ENCODE measurements around the gene SMARCC2. TPM values are rescaled to one million over a fixed set of nuclear protein-coding genes. Genes with fewer than 3 reads are reported as not detected.

Gene SMARCC2
- total and polyA plus RNA-seq, 9 donors = 57.9 to 172 (median 117) TPM

DNA sequence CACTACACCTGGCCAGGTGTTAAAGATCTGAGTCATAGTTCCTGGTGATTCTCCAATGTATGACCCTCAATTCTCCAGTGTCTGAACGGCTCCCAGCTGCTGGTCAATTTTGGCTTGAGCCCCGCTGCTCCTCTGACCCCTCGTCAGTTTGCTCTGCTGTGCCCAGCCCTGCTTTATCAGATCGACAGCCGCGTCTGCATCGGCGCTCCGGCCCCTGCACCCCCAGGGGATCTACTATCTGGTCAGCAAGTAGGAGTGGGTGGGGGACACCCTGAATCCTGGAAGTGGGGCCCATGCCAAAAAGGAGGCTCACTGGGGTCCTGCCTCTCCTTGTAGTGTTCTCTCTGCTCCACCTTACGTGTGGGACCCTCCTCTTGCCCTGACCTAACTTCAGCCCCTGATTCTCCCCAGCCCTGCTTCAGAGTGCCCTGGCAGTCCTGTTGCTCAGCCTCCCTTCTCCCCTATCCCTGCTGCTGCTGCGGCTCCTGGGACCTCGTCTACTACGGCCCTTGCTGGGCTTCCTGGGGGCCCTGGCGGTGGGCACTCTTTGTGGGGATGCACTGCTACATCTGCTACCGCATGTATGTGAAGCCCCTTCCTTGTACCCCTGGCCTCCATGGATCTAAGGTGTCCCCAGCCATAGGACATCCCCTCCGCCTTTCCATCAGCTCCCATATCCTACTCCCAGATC, 45.6 kb upstream of the SMARCC2 start:
- intact Hi-C loops (cut with DNase I) = loop anchor here in 1 of 4 donors (5.0 kb wide), 1 partner anchor 43 kb away; no protein-coding TSS in a partner anchor
- Histone ChIP-seq H3K27me3 (no peaks in the 10 kb centered on the region), H3K9me3 (no peaks in the 10 kb centered on the region), H3K4me3 (no peak overlapping the region), H3K27ac (no peak overlapping the region), H3K36me3 (no peaks in the 10 kb centered on the region), H3K4me1 (ENCODE audit: insufficient read depth) (no peaks in the 10 kb centered on the region)
- TF ChIP-seq POLR2A (IDR thresholded peaks at IDR 0.05) = no peak
- TF ChIP-seq, protein P1, sequence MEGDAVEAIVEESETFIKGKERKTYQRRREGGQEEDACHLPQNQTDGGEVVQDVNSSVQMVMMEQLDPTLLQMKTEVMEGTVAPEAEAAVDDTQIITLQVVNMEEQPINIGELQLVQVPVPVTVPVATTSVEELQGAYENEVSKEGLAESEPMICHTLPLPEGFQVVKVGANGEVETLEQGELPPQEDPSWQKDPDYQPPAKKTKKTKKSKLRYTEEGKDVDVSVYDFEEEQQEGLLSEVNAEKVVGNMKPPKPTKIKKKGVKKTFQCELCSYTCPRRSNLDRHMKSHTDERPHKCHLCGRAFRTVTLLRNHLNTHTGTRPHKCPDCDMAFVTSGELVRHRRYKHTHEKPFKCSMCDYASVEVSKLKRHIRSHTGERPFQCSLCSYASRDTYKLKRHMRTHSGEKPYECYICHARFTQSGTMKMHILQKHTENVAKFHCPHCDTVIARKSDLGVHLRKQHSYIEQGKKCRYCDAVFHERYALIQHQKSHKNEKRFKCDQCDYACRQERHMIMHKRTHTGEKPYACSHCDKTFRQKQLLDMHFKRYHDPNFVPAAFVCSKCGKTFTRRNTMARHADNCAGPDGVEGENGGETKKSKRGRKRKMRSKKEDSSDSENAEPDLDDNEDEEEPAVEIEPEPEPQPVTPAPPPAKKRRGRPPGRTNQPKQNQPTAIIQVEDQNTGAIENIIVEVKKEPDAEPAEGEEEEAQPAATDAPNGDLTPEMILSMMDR (IDR thresholded peaks at IDR 0.05) = no peak
- TF ChIP-seq EP300 (IDR thresholded peaks at IDR 0.05) = no peak
- WGBS, 3 donors = 46 to 59% (median 56%) methylated on average over 16 of the region's 16 CpGs
- DNase-seq = no peak

DNA sequence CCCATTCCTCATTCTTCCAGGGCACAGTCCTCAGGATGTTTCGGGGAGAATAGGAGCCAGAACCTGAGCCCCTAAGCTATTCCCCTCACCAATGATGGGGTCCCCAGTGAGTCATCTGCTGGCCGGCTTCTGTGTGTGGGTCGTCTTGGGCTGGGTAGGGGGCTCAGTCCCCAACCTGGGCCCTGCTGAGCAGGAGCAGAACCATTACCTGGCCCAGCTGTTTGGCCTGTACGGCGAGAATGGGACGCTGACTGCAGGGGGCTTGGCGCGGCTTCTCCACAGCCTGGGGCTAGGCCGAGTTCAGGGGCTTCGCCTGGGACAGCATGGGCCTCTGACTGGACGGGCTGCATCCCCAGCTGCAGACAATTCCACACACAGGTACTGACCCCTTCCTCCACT, 41.9 kb upstream of the SMARCC2 start:
- TF ChIP-seq POLR2A (IDR thresholded peaks at IDR 0.05) (no peak), EP300 (IDR thresholded peaks at IDR 0.05) (no peak)
- TF ChIP-seq, protein P1 (IDR thresholded peaks at IDR 0.05) = no peak

GRCh38 chr12:56230432-56231183, 41.3 kb upstream of the SMARCC2 start:
- Histone ChIP-seq H3K9me3 (no peaks in the 10 kb centered on the region), H3K36me3 (no peaks in the 10 kb centered on the region), H3K4me1 (ENCODE audit: insufficient read depth) (no peaks in the 10 kb centered on the region), H3K27ac (no peak overlapping the region), H3K27me3 (no peaks in the 10 kb centered on the region), H3K4me3 (no peak overlapping the region)
- intact Hi-C loops (cut with DNase I) = loop anchor here in 1 of 4 donors (5.0 kb wide), 1 partner anchor 38 kb away; no protein-coding TSS in a partner anchor
- TF ChIP-seq EP300 (IDR thresholded peaks at IDR 0.05) (no peak), POLR2A (IDR thresholded peaks at IDR 0.05) (no peak)
- TF ChIP-seq, protein P1 (IDR thresholded peaks at IDR 0.05) = no peak
- WGBS, 3 donors = 61 to 66% (median 65%) methylated on average over 8 of the region's 8 CpGs
- no peak for DNase-seq

More for the DNA sequence above, 41.9 kb upstream of the SMARCC2 start:
- Histone ChIP-seq H3K36me3 (no peaks in the 10 kb centered on the region), H3K27me3 (no peaks in the 10 kb centered on the region), H3K9me3 (no peaks in the 10 kb centered on the region), H3K4me3 (no peak overlapping the region), H3K4me1 (ENCODE audit: insufficient read depth) (no peaks in the 10 kb centered on the region), H3K27ac (no peak overlapping the region)
- 85 to 91% (median 85%) methylated on average over 11 of the region's 11 CpGs for WGBS, 3 donors
- no peak for DNase-seq
- intact Hi-C loops (cut with DNase I) = loop anchor here in 1 of 4 donors (5.0 kb wide), 1 partner anchor 39 kb away; no protein-coding TSS in a partner anchor

- Histone ChIP-seq H3K27me3 (no peaks in the 10 kb centered on the region), H3K4me1 (ENCODE audit: insufficient read depth) (no peaks in the 10 kb centered on the region), H3K36me3 (no peaks in the 10 kb centered on the region), H3K9me3 (no peaks in the 10 kb centered on the region), H3K27ac (no peak within 1 kb of the TSS), H3K4me3 (no peak within 1 kb of the TSS)
- intact Hi-C loops (cut with DNase I) = loop anchor here in 3 of 4 donors (5.0 to 10.0 kb wide), 2 partner anchors 38 to 105 kb away; partner anchors contain the start of gene ESYT1 (in 2 of the 3)
- TF ChIP-seq EP300 (IDR thresholded peaks at IDR 0.05) = no peak
- TF ChIP-seq POLR2A (IDR thresholded peaks at IDR 0.05) = no peak
- TF ChIP-seq, protein P1 (IDR thresholded peaks at IDR 0.05) = no peak
- no peak for DNase-seq
- 63 to 78% (median 71%) methylated on average over 4 of the region's 4 CpGs for WGBS, 3 donors
These were observed 40.7 kb upstream of the SMARCC2 start, which contains the start of gene SLC39A5 for GRCh38 chr12:56229916-56230431. Gene SLC39A5 (plus strand): TSS chr12:56230051. CDS start chr12:56231275, 1,224 bp downstream.

Data from ovary (tissue), 9 donors.